ENCODE measurements around the gene RIOK1. TPM values are rescaled to one million over a fixed set of nuclear protein-coding genes. Genes with fewer than 3 reads are reported as not detected.
A peak's percentile ranks its signal among the peaks of the same experiment; 100 is the strongest.

RIOK1 gene
- total and polyA plus RNA-seq, 9 of the 15 experiments (the other 6 are each of a cell fraction or from before 2014, with no cell fraction given) = 24.9 to 101 (median 52.2) TPM

- Histone ChIP-seq H3K9me3 (replicated peaks; ENCODE audit: control insufficient read depth, insufficient read depth, low read depth, low read length) (no peaks in the 10 kb centered on the region; the same call in 1 of the 2 replicates), H3K9me1 (ENCODE audit: control insufficient read depth, insufficient read depth, low read length) (no peaks in the 10 kb centered on the region), H4K20me1 (replicated peaks; ENCODE audit: control insufficient read depth, insufficient read depth, low read length) (0 out of 2 replicates have a peak, but pooled peaks cover 2% of the 10 kb centered on the region), H2AFZ (ENCODE audit: low read depth, low read length) (no peak overlapping the region), H3K27me3 (ENCODE audit: control insufficient read depth in 2 of 2, insufficient read depth in 2 of 2, low read length in 2 of 2) (peaks cover 0 to 4% of the 10 kb centered on the region in 2 experiments; a peak in 1 of 5 replicates), H3K27ac (ENCODE audit: extremely low read depth, low read depth, low read length) (no peak overlapping the region), H3K4me2 (ENCODE audit: insufficient read depth, low read length) (no peak overlapping the region), H3K9ac (ENCODE audit: insufficient read depth in 1 of 2, low read depth in 2 of 2, low read length in 2 of 2) (no peak overlapping the region), H3K79me2 (ENCODE audit: control insufficient read depth, insufficient read depth, low read length) (no peaks in the 10 kb centered on the region), H3K4me3 (no peak overlapping the region), H3K4me1 (replicated peaks in 1 of 2; ENCODE audit: control insufficient read depth in 2 of 2, insufficient read depth in 2 of 2, low read length in 2 of 2) (no peaks in the 10 kb centered on the region), H3K36me3 (ENCODE audit: control insufficient read depth, insufficient read depth, low read length) (no peaks in the 10 kb centered on the region; the same call in 2 of the 3 replicates)
- intact Hi-C loops (cut with micrococcal nuclease) = loop anchor here (1.0 kb wide), 1 partner anchor 190 kb away; no protein-coding TSS in a partner anchor
- WGBS (ENCODE audit: insufficient coverage, low coverage, missing lambda C conversion rate) = 36% methylated on average over 16 of the region's 25 CpGs
- BruUV-seq (replicated peaks) = no TSS peak
- ChIA-PET POLR2A (interaction anchor here (0.6 to 1.2 kb wide), 4 partner anchors 10 to 1491 kb away, joined by 3 to 7 read pairs (median 3); no protein-coding TSS in a partner anchor), CTCF (ENCODE audit: low intra/inter-chr PET ratio) (interaction anchor here (0.6 to 1.2 kb wide), 2 partner anchors 190 to 634 kb away, joined by 3 to 4 read pairs; no protein-coding TSS in a partner anchor)
- ATAC-seq = peak; percentile 88
- DNase-seq (ENCODE audit: extremely low read depth in 1 of 4, low spot score in 3 of 4) = peak in 2 of 4 experiments; percentile 35 to 39
- peak; percentile 78 for FAIRE-seq
- in situ Hi-C loops (cut with MboI) = no loop called here
- TF ChIP-seq ZNF197 (CRISPR knock-in tag; IDR thresholded peaks at IDR 0.05; ENCODE audit: low read depth) (no peak), MITF (IDR thresholded peaks at IDR 0.05) (no peak), HDAC1 (IDR thresholded peaks at IDR 0.05) (no peak), HNRNPH1 (optimal IDR thresholded peaks at IDR 0.05; ENCODE audit: low read depth, low read length) (no peak), SAP30 (IDR thresholded peaks at IDR 0.05; ENCODE audit: borderline replicate concordance, insufficient read depth, low read depth, low read length, poor library complexity, severe bottlenecking) (no peak), SP2 (IDR thresholded peaks at IDR 0.05; ENCODE audit: extremely low read depth, low read depth, low read length, poor library complexity, severe bottlenecking) (no peak), RAD21 (CRISPR knock-in tag; conservative IDR thresholded peaks at IDR 0.05 in 1 of 2, IDR thresholded peaks at IDR 0.05 in 1 of 2) (peak in 1 of 2 experiments; percentile 57; a peak in 3 of 4 replicates), CTCF (IDR thresholded peaks at IDR 0.05 in 2 of 3, conservative IDR thresholded peaks at IDR 0.05 in 1 of 3; ENCODE audit: insufficient read depth in 2 of 3, low read depth in 1 of 3, low read length in 3 of 3) (peak; percentile 45 to 61 (median 46); a peak in 5 of 6 replicates), SMC3 (conservative IDR thresholded peaks at IDR 0.05; ENCODE audit: insufficient read depth, low read depth, low read length) (0 out of 2 replicates have a peak, but pooled peaks have one; percentile 25), ARNT (IDR thresholded peaks at IDR 0.05) (no peak), NR0B1 (IDR thresholded peaks at IDR 0.05; ENCODE audit: partially characterized antibody) (no peak)
Measured at GRCh38 chr6:7424967-7425807, 35.6 kb downstream of the RIOK1 start.

Data from K562 (cell line).